PC-3 (cell line): Measurements from ENCODE around the gene CATSPERB.

Source experiments
- CTCF ChIP-seq: fragments of 300-600 bp; sonication (generic); conservative IDR thresholded peaks from 2 replicates; pipeline ENCODE4 v1.5.1; 2017; ENCODE audit warnings: antibody characterized with exemption, low read depth, mild to moderate bottlenecking, low read length
- EZH2 ChIP-seq: fragments of 300-600 bp; sonication (generic); IDR thresholded peaks from one replicate; pipeline ENCODE4 v1.6.1; 2017; ENCODE audit warnings: antibody characterized with exemption, mild to moderate bottlenecking, low read length; ENCODE audit not compliant: unreplicated experiment
- EZH2phosphoT487 ChIP-seq: fragments of 300-600 bp; sonication (generic); IDR thresholded peaks from 2 replicates; pipeline ENCODE4 v1.6.1; 2018; ENCODE audit warnings: mild to moderate bottlenecking, antibody characterized with exemption, low read length, borderline replicate concordance

- TF ChIP-seq CTCF (no peak), EZH2 (no peak), EZH2phosphoT487 (no peak)
These were observed 57.0 kb downstream of the CATSPERB start for GRCh38 chr14:91674911-91675310.
